MM.1S (cell line): ENCODE measurements around the gene DNAH7.

Experiments used
- DNase-seq: peaks from one replicate; pipeline ENCODE4 v3.0.0-alpha.2; 2015
- H2AFZ ChIP-seq: fragments of 300-600 bp; sonication (generic); 2 replicates; pipeline ENCODE4 v1.6.0; 2016; ENCODE audit warnings: antibody characterized with exemption, low read length
- H3F3A ChIP-seq: fragments of 300-600 bp; sonication (generic); 2 replicates; pipeline ENCODE4 v1.6.1; 2016; ENCODE audit warnings: mild to moderate bottlenecking, antibody characterized with exemption, low read length, moderate library complexity, mixed read lengths; ENCODE audit not compliant: insufficient read depth
- H3K27ac ChIP-seq: fragments of 300-600 bp; sonication (generic); 2 replicates; pipeline ENCODE4 v1.5.1; 2016; ENCODE audit warnings: mild to moderate bottlenecking, low read length
- H3K27me3 ChIP-seq: fragments of 300-600 bp; sonication (generic); replicated peaks from 2 replicates; pipeline ENCODE4 v1.6.0; 2016; ENCODE audit warnings: low read length; ENCODE audit not compliant: insufficient read depth
- H3K36me3 ChIP-seq: fragments of 300-600 bp; sonication (generic); replicated peaks from 2 replicates; pipeline ENCODE4 v1.6.1; 2016; ENCODE audit warnings: mild to moderate bottlenecking, low read length, mixed read lengths; ENCODE audit not compliant: insufficient read depth
- H3K4me1 ChIP-seq: fragments of 300-600 bp; sonication (generic); 2 replicates; pipeline ENCODE4 v1.6.1; 2016; ENCODE audit warnings: low read length, mixed read lengths
- H3K4me2 ChIP-seq: fragments of 300-600 bp; sonication (generic); 2 replicates; pipeline ENCODE4 v1.6.0; 2016; ENCODE audit warnings: low read depth, low read length
- H3K4me3 ChIP-seq: fragments of 300-600 bp; sonication (generic); 2 replicates; pipeline ENCODE4 v1.5.1; 2016; ENCODE audit warnings: low read length, mixed read lengths
- H3K79me2 ChIP-seq: fragments of 300-600 bp; sonication (generic); 2 replicates; pipeline ENCODE4 v1.6.1; 2016; ENCODE audit warnings: mixed run types, low read length, mixed read lengths
- H3K9ac ChIP-seq: fragments of 300-600 bp; sonication (generic); 2 replicates; pipeline ENCODE4 v1.6.1; 2016; ENCODE audit warnings: low read length, mixed read lengths
- H3K9me2 ChIP-seq: fragments of 300-600 bp; sonication (generic); replicated peaks from 2 replicates; pipeline ENCODE4 v1.6.1; 2016; ENCODE audit warnings: mild to moderate bottlenecking, low read length, mixed read lengths; ENCODE audit not compliant: insufficient read depth
- H3K9me3 ChIP-seq: fragments of 300-600 bp; sonication (generic); replicated peaks from 2 replicates; pipeline ENCODE4 v1.6.1; 2016; ENCODE audit warnings: mild to moderate bottlenecking, low read length, mixed read lengths; ENCODE audit not compliant: insufficient read depth
- H4K20me1 ChIP-seq: fragments of 300-600 bp; sonication (generic); 2 replicates; pipeline ENCODE4 v1.6.1; 2016; ENCODE audit warnings: mild to moderate bottlenecking, low read length, moderate library complexity, mixed read lengths; ENCODE audit not compliant: insufficient read depth
- CTCF ChIP-seq: fragments of 300-600 bp; sonication (generic); IDR thresholded peaks from 2 replicates; pipeline ENCODE4 v1.5.1; 2016; ENCODE audit warnings: antibody characterized with exemption, low read length, mixed read lengths
- EZH2 ChIP-seq: fragments of 300-600 bp; sonication (generic); optimal IDR thresholded peaks from 2 replicates; pipeline ENCODE3; 2017; ENCODE audit warnings: low read depth, mild to moderate bottlenecking, antibody characterized with exemption, low read length, mixed read lengths
- EZH2phosphoT487 ChIP-seq: fragments of 300-600 bp; sonication (generic); IDR thresholded peaks from 2 replicates; pipeline ENCODE4 v1.6.1; 2018; ENCODE audit warnings: antibody characterized with exemption, low read length

Gene DNAH7

GRCh38 chr2:196088203-196088602, 19.6 kb upstream of the DNAH7 start:
- no peaks in the 10 kb centered on the region for H3K36me3 ChIP-seq
- no peak overlapping the region for H3K27ac ChIP-seq
- H3F3A ChIP-seq = no peaks in the 10 kb centered on the region
- H3K9me2 ChIP-seq = no peaks in the 10 kb centered on the region
- H2AFZ ChIP-seq = no peak overlapping the region
- no peak for DNase-seq
- TF ChIP-seq EZH2phosphoT487 (no peak), CTCF (no peak), EZH2 (no peak)
- H3K79me2 ChIP-seq = no peaks in the 10 kb centered on the region
- no peak overlapping the region for H3K4me2 ChIP-seq
- H3K27me3 ChIP-seq = no peaks in the 10 kb centered on the region
- no peaks in the 10 kb centered on the region for H4K20me1 ChIP-seq
- no peak overlapping the region for H3K4me3 ChIP-seq
- H3K9ac ChIP-seq = no peak overlapping the region
- H3K4me1 ChIP-seq = no peaks in the 10 kb centered on the region
- no peaks in the 10 kb centered on the region for H3K9me3 ChIP-seq

GRCh38 chr2:196086517-196087368, 18.1 kb upstream of the DNAH7 start:
- H3K27me3 ChIP-seq = no peaks in the 10 kb centered on the region
- H4K20me1 ChIP-seq = no peaks in the 10 kb centered on the region
- H2AFZ ChIP-seq = no peak overlapping the region
- peak overlapping the region; percentile 21; the same call in 1 of the 2 replicates for H3K4me2 ChIP-seq
- H3K4me1 ChIP-seq = no peaks in the 10 kb centered on the region
- no peak overlapping the region for H3K4me3 ChIP-seq
- H3K9me3 ChIP-seq = no peaks in the 10 kb centered on the region
- H3K27ac ChIP-seq = no peak overlapping the region
- no peak for DNase-seq
- no peaks in the 10 kb centered on the region for H3F3A ChIP-seq
- no peaks in the 10 kb centered on the region for H3K36me3 ChIP-seq
- TF ChIP-seq EZH2phosphoT487 = no peak
- no peak for TF ChIP-seq EZH2
- no peak for TF ChIP-seq CTCF
- no peaks in the 10 kb centered on the region for H3K79me2 ChIP-seq
- H3K9ac ChIP-seq = no peak overlapping the region
- H3K9me2 ChIP-seq = no peaks in the 10 kb centered on the region

GRCh38 chr2:196083601-196084000, 15.0 kb upstream of the DNAH7 start:
- H3K79me2 ChIP-seq = no peaks in the 10 kb centered on the region
- no peaks in the 10 kb centered on the region for H3K27me3 ChIP-seq
- no peaks in the 10 kb centered on the region for H3K9me2 ChIP-seq
- no peak overlapping the region for H3K4me3 ChIP-seq
- H3K27ac ChIP-seq = no peak overlapping the region
- H3K9ac ChIP-seq = no peak overlapping the region
- H3K4me2 ChIP-seq = no peak overlapping the region
- 0 out of 2 replicates have a peak, but pooled peaks cover 4% of the 10 kb centered on the region for H3F3A ChIP-seq
- DNase-seq = no peak
- no peak overlapping the region for H2AFZ ChIP-seq
- peaks cover 17% of the 10 kb centered on the region for H3K4me1 ChIP-seq
- no peak for TF ChIP-seq EZH2
- TF ChIP-seq EZH2phosphoT487 = no peak
- TF ChIP-seq CTCF = no peak
- no peaks in the 10 kb centered on the region for H3K36me3 ChIP-seq
- H4K20me1 ChIP-seq = no peaks in the 10 kb centered on the region
- no peaks in the 10 kb centered on the region for H3K9me3 ChIP-seq
